Tibial artery (tissue), 4 donors: ENCODE results near the gene SPARCL1.
"Not testable (repeated sequence)": the region's sequence is repeated elsewhere in the genome, so short reads cannot be mapped to it uniquely, and the experiment has no call there.

Experiments used
- DNase-seq, 2 donors: peaks; one replicate each; pipeline ENCODE4 v3.0.0-alpha.2; 2019
- H3K27ac ChIP-seq, 2 donors: fragments of 200-600 bp; sonication (generic) in 1 of 2; 1 replicate in 1 of 2; 2 replicates in 1 of 2; pipeline ENCODE4 v1.5.1; 2018 to 2019; ENCODE audit warnings: mild to moderate bottlenecking in 1 of 2
- H3K27me3 ChIP-seq, 2 donors: fragments of 200-600 bp; sonication (generic) in 1 of 2; one replicate each; pipeline versions ENCODE4 v1.5.1 to v1.6.0; 2016 to 2019
- H3K36me3 ChIP-seq, 3 donors: fragments of 200-600 bp; sonication (generic) in 2 of 3; one replicate each; pipeline ENCODE4 v1.5.1; 2016 to 2019; ENCODE audit warnings: mild to moderate bottlenecking in 2 of 3
- H3K4me1 ChIP-seq, 4 donors: fragments of 200-600 bp; sonication (generic) in 2 of 4; 1 replicate in 3 of 4; 2 replicates in 1 of 4; pipeline ENCODE4 v1.5.1; 2016 to 2019
- H3K4me3 ChIP-seq, 2 donors: fragments of 200-600 bp; sonication (generic) in 1 of 2; 1 replicate in 1 of 2; 2 replicates in 1 of 2; pipeline ENCODE4 v1.5.1; 2018 to 2019; ENCODE audit warnings: mild to moderate bottlenecking in 2 of 2
- H3K9me3 ChIP-seq, 3 donors: fragments of 200-600 bp; sonication (generic) in 1 of 3; one replicate each; pipeline ENCODE4 v1.5.1; 2016 to 2019
- CTCF ChIP-seq, 2 experiments: fragments of 200-600 bp in 1 of 2; fragments of 450-650 bp in 1 of 2; IDR thresholded peaks; one replicate each; pipeline ENCODE4 v1.5.1; 2017 to 2019; ENCODE audit warnings: antibody characterized with exemption in 2 of 2, mild to moderate bottlenecking in 1 of 2, moderate library complexity in 1 of 2
- intact Hi-C: fragments of 100-400 bp; cut with DNase I; formaldehyde crosslinking; loops from one replicate; pipeline ENCODE4 v1.15.0; 2023; ENCODE audit warnings: low total_unique reads

The SPARCL1 gene

GRCh38 chr4:87426865-87427517 lies 102.2 kb downstream of the SPARCL1 start:
- Histone ChIP-seq H3K9me3 (no peaks in the 10 kb centered on the region), H3K4me3 (no peak overlapping the region), H3K36me3 (no peaks in the 10 kb centered on the region), H3K27ac (no peak overlapping the region), H3K27me3 (no peaks in the 10 kb centered on the region), H3K4me1 (peaks cover 0 to 19% (median 10%) of the 10 kb centered on the region in 4 donors)
- no peak for TF ChIP-seq CTCF (IDR thresholded peaks at IDR 0.05)
- intact Hi-C loops = no loop called here
- no peak for DNase-seq

- no peak for TF ChIP-seq CTCF (IDR thresholded peaks at IDR 0.05)
- H3K4me1 ChIP-seq = peaks cover 0 to 26% (median 16%) of the 10 kb centered on the region in 4 donors
- H3K27me3 ChIP-seq = no peaks in the 10 kb centered on the region
- DNase-seq = no peak
- no peaks in the 10 kb centered on the region for H3K36me3 ChIP-seq
- H3K27ac ChIP-seq = no peak overlapping the region
- H3K4me3 ChIP-seq = no peak overlapping the region
- intact Hi-C loops = no loop called here
- H3K9me3 ChIP-seq = no peaks in the 10 kb centered on the region
These were observed 103.5 kb downstream of the SPARCL1 start for GRCh38 chr4:87425711-87426110.

GRCh38 chr4:87424099-87424543 lies 105.1 kb downstream of the SPARCL1 start:
- H3K36me3 ChIP-seq, DNase-seq, H3K9me3 ChIP-seq, intact Hi-C loops, H3K27me3 ChIP-seq: not testable (repeated sequence)
- H3K4me3 ChIP-seq = peak overlapping the region in 1 of 2 donors; percentile 60
- peaks cover 0 to 26% (median 16%) of the 10 kb centered on the region in 4 donors for H3K4me1 ChIP-seq
- peak overlapping the region in 1 of 2 donors; percentile 86 for H3K27ac ChIP-seq
